MCF 10A (cell line): ENCODE results near the gene MEF2A. TPM values are rescaled to one million over a fixed set of nuclear protein-coding genes. Genes with fewer than 3 reads are reported as not detected.

Source experiments
- BruUV-seq: library from RNA; stranded (reverse); fragments of 400-500 nt; replicated peaks from 2 replicates; lab custom pipeline; 2021; lab: Mats Ljungman, UMichigan
- CTCF ChIA-PET: fragments of 300-600 bp; sonication (Branson Sonifier 250); formaldehyde crosslinking; extraction: SDS; loops from one replicate; lab custom pipeline; 2021; ENCODE audit warnings: antibody characterized with exemption, inconsistent platforms; lab: Yijun Ruan, JAX
- POLR2A ChIA-PET: fragments of 300-600, 350-650 bp; sonication (Branson Sonifier 250); formaldehyde crosslinking; extraction: SDS; loops from one replicate; lab custom pipeline; 2020; ENCODE audit warnings: antibody characterized with exemption, inconsistent platforms; lab: Yijun Ruan, JAX
- DNase-seq: peaks from one replicate; pipeline ENCODE4 v3.0.0-alpha.2; 2018; ENCODE audit not compliant: unreplicated experiment
- H3K27ac Mint-ChIP-seq: one replicate; pipeline ENCODE4 v1.8.0; 2022; ENCODE audit warnings: mild to moderate bottlenecking, low read depth, mixed read lengths; ENCODE audit not compliant: unreplicated experiment
- H3K27me3 Mint-ChIP-seq: one replicate; pipeline ENCODE4 v1.8.0; 2022; ENCODE audit warnings: mixed read lengths; ENCODE audit not compliant: insufficient read depth, unreplicated experiment
- H3K36me3 Mint-ChIP-seq: one replicate; pipeline ENCODE4 v1.8.0; 2022; ENCODE audit warnings: mild to moderate bottlenecking, moderate library complexity, mixed read lengths; ENCODE audit not compliant: insufficient read depth, unreplicated experiment
- H3K4me1 Mint-ChIP-seq: one replicate; pipeline ENCODE4 v1.8.0; 2022; ENCODE audit warnings: mixed read lengths; ENCODE audit not compliant: insufficient read depth, unreplicated experiment
- H3K4me3 Mint-ChIP-seq: one replicate; pipeline ENCODE4 v1.8.0; 2022; ENCODE audit warnings: mild to moderate bottlenecking, moderate library complexity, mixed read lengths; ENCODE audit not compliant: unreplicated experiment
- H3K9me3 Mint-ChIP-seq: one replicate; pipeline ENCODE4 v1.8.0; 2022; ENCODE audit warnings: mixed read lengths; ENCODE audit not compliant: unreplicated experiment
- CTCF ChIP-seq: fragments of 200-600 bp; IDR thresholded peaks from one replicate; pipeline ENCODE4 v1.8.0; 2022; ENCODE audit warnings: antibody characterized with exemption, mild to moderate bottlenecking; ENCODE audit not compliant: unreplicated experiment
- intact Hi-C: fragments of 100-400 bp; cut with micrococcal nuclease; formaldehyde crosslinking; loops from 2 replicates; pipeline ENCODE4 v1.14.1; 2022
- total RNA-seq: library from RNA; stranded (reverse); gene quantifications from 2 replicates; pipeline ENCODE4 v1.2.3, GENCODE V29; 2022

MEF2A gene
- total RNA-seq, 1 experiment from 2014 or later, result 52.9 TPM

- CTCF ChIA-PET, result interaction anchor here (0.5 to 1.6 kb wide), 6 partner anchors 9 to 616 kb away, joined by 3 to 6 read pairs (median 4); no protein-coding TSS in a partner anchor
- intact Hi-C loops, result no loop called here
- no TSS peak for BruUV-seq
- DNase-seq, result no peak
- H3K4me1 Mint-ChIP-seq, result peaks cover 9% of the 10 kb centered on the region
- no peak for TF ChIP-seq CTCF
- H3K27ac Mint-ChIP-seq, result no peak overlapping the region
- no peaks in the 10 kb centered on the region for H3K27me3 Mint-ChIP-seq
- H3K9me3 Mint-ChIP-seq, result no peaks in the 10 kb centered on the region
- no peak overlapping the region for H3K4me3 Mint-ChIP-seq
- POLR2A ChIA-PET, result interaction anchor here (1.5 to 1.6 kb wide), 2 partner anchors 8 to 12 kb away, joined by 4 to 9 read pairs; no protein-coding TSS in a partner anchor
- H3K36me3 Mint-ChIP-seq, result peaks cover 48% of the 10 kb centered on the region
Measured at GRCh38 chr15:99716540-99717095, 150.8 kb downstream of the MEF2A start.

GRCh38 chr15:99717161-99718009 lies 151.6 kb downstream of the MEF2A start:
- CTCF ChIA-PET, result interaction anchor here (0.5 to 1.6 kb wide), 4 partner anchors 12 to 616 kb away, joined by 3 to 7 read pairs (median 4); no protein-coding TSS in a partner anchor

GRCh38 chr15:99718421-99718820 lies 152.6 kb downstream of the MEF2A start:
- intact Hi-C loops, result no loop called here
- Mint-ChIP-seq H3K4me1 (peaks cover 9% of the 10 kb centered on the region), H3K27me3 (no peaks in the 10 kb centered on the region), H3K27ac (no peak overlapping the region), H3K9me3 (no peaks in the 10 kb centered on the region), H3K4me3 (no peak overlapping the region), H3K36me3 (peaks cover 34% of the 10 kb centered on the region)
- POLR2A ChIA-PET, result interaction anchor here (1.1 to 1.6 kb wide), 5 partner anchors 10 to 30 kb away, joined by 3 to 9 read pairs (median 4); partner anchors contain the start of gene LYSMD4
- no peak for TF ChIP-seq CTCF
- no TSS peak for BruUV-seq
- DNase-seq, result no peak
- CTCF ChIA-PET, result interaction anchor here (0.6 to 1.6 kb wide), 6 partner anchors 10 to 930 kb away, joined by 3 to 7 read pairs (median 4); no protein-coding TSS in a partner anchor

More at GRCh38 chr15:99717161-99718009, 151.6 kb downstream of the MEF2A start:
- no TSS peak for BruUV-seq
- no peak for DNase-seq
- Mint-ChIP-seq H3K27me3 (no peaks in the 10 kb centered on the region), H3K4me1 (peaks cover 9% of the 10 kb centered on the region), H3K36me3 (peaks cover 41% of the 10 kb centered on the region), H3K9me3 (no peaks in the 10 kb centered on the region), H3K4me3 (no peak overlapping the region), H3K27ac (no peak overlapping the region)
- intact Hi-C loops, result no loop called here
- POLR2A ChIA-PET, result interaction anchor here (1.1 to 1.6 kb wide), 3 partner anchors 9 to 13 kb away, joined by 4 to 9 read pairs (median 4); no protein-coding TSS in a partner anchor
- TF ChIP-seq CTCF, result no peak
